Measurements from ENCODE around the gene KCND1.

The KCND1 gene

DNA sequence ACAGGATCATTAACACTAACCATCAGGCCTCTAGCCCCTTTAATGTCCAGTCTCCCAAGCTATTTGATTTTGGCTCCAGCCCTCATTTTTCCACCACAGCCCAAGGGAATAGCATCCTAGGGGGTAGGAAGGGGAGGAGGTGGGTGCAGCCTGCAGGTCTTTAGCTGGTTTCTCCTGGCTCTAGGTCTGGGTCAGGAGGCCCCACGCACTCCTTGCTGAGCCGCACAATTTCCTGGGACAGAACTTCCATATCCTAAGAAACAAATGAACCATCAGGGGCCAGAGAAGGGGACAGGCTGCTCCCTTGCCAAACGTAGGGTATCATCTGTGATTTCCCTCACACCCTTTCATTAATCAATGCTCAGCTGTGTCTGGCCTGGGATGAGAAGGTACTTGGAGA is 2.4 kb upstream of the KCND1 start:
- DNase-seq = no peak

- no peak for DNase-seq
Observed at GRCh38 chrX:48972220-48973164, 848 bp upstream of the KCND1 start.

DNA sequence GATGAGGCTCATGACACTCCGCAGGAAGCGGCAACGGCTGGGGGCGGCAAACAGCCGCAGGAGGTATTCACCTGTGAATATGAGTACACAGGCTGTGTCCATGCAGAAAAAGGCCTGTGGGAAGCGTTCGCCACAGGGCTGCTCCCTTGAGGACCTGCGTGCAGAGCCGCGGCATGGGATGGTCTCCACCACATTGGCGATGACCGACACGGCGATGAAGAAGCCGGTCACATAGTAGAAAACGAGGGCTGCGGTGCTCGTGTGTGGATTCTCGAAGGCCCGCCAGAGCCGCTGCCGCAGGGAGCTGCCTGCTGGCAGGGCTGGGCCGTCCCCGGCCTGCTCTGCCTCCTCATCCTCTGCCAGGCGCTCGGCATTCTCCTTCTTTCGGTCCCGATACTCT is 2.2 kb downstream of the KCND1 start:
- DNase-seq = no peak

- DNase-seq = no peak
Observed at GRCh38 chrX:48968377-48968776, 3.3 kb downstream of the KCND1 start.

DNA sequence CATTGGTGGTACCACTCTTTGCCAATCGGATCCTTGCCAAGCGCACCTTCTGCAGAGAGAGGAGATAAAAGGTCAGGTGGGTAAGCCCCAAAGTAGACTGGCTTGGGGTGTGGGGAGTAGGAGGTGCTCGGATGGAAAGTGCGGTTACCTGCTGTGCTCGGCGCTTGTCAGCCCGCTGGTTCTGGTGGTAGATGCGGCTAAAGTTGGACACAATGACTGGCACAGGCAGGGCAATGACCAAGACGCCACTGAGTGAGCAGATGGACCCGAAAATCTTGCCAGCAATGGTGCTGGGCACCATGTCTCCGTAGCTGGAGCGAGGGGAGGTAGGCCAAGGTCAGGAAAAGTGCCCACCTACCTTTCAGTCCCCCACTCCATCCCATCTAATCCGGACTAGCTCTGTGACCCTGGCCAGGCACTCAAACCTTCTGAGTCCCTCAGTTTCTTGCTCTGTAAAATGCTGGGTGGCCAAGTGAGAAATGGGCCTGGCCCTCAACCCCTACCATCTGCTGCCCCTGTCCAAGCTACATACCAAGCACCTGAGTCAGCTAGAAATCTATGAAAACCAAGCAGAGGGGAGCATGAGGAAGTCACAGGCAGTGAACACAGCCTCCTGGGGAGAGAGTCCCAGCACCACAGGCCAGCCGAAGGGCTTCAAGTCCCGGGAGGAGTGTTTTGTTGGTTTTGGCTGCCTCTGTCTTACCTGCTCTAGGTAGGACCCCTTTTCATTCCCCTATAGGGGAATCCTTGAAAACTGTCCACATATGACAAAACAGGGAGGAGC is 4.7 kb downstream of the KCND1 start:
- peak in 1 of 2 experiments; percentile 7 for DNase-seq

DNA sequence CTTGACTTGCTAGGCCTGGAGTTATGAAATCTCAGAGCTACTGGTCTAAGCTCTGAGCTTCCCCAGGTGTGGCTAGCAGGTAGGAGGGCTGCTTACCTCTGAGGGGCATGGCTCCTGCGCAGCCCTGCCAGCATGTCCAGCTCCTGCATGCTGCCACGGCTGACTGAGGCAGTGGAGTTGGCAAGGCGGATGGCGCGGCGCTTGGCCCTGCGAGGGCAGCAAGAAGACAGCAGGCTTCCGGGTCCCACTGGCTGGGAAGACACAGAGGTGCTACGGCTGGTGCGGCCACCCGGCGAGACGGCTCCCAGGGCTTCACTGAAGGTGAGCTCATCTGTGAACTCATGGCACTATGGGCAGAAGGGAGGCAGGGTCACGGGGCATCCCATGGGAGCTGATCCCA is 5.7 kb downstream of the KCND1 start:
- DNase-seq = no peak

- DNase-seq = no peak
Observed at GRCh38 chrX:48961585-48962091, 10.0 kb downstream of the KCND1 start.

DNA sequence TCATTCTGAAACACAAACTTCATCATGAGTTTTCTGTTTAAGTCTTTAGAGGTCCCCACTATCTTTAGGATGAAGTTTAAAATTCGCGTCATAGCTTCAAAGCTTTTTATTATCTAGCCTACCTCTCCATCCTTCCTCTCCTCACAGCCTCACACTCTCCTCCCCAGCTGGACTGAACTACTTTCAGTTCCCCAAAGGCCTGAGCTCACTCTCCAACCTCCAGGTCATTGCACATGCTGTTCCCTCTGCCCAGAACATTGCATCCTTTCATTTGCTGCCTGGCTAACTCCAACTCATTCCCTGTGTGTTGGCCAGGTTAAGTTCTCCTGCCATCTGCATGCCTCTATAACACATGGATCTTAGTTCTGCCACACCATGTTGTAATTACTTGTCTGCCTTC is 11.4 kb downstream of the KCND1 start:
- DNase-seq = no peak

DNA sequence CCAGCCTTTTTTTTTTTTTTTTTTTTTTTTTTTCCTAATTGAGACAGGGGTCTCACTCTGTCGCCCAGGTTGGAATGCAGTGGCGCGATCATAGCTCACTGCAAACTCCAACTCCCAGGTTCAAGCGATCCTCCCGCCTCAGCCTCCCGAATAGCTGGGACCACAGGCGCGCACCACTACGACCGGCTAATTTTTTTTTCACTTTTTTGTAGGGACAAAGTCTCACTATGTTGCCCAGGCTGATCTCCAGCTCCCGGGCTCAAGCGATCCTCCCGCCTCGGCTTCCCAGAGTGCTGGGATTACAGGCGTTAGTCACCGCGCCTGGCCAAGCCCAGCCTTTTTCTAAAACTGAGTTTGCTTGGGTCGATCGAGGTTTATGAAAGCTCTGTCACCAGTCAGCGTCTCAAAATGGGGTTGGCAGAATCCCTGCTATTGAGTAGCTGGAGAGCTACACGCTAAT is 13.0 kb downstream of the KCND1 start:
- DNase-seq = no peak

GRCh38 chrX:48957827-48958634 is 13.6 kb downstream of the KCND1 start:
- peak; percentile 80 to 87 for DNase-seq

GRCh38 chrX:48957477-48957826 is 14.2 kb downstream of the KCND1 start, which contains the start of gene OTUD5:
Gene OTUD5 (minus strand): TSS chrX:48957607. CDS start chrX:48957570, 37 bp downstream.
- no peak for DNase-seq

GRCh38 chrX:48956728-48957414 is 14.8 kb downstream of the KCND1 start:
- no peak for DNase-seq

DNA sequence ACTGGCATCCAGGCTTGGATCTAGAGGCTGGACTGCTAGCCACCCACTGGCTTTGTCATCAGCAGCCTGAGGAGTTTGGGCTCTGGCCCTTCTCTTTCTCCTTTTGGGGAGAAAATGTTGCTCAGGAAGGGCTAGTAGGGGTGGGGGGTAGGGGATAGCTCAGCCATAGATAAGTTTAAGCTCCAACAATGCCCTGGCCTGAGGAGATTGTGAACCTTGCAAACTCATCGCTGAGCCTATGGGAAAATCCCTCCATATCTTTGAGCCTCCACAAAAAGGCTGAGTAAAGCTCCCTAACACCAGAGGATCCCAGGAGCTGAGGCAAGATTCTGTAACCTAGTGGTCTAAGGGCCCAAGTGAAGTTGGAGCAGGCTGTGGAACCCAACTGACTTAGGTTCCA is 23.1 kb downstream of the KCND1 start:
- no peak for DNase-seq

GRCh38 chrX:48945517-48946348 is 25.9 kb downstream of the KCND1 start:
- peak in 1 of 2 experiments; percentile 3 for DNase-seq

GRCh38 chrX:48942895-48943294 is 28.7 kb downstream of the KCND1 start:
- no peak for DNase-seq

DNA sequence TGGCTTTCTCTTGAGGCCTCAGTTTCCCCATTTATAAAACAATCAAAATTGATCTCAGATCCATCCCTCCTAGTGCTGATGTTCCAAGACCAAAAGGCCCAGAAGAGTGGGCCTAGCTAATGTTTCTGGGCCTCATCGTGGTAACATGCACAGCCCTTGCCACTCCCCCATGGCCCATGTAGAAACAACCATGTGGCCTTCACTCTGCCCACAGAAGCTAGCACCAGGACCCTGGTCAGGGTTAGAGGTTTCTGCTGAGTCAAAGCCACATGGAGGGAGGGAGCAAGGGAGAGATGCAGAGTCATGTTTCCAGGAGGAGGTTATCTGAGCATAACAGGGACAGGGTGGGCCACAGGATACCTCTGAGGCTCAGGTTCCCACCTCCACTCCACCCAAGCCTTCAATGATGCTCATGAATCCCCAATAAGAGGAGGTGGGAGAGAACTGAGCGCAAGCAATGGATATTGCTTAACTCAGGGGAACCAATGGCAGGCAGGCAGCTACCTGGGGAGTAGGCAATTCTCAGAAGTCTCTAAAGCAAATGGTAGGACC is 31.2 kb downstream of the KCND1 start:
- no peak for DNase-seq

DNA sequence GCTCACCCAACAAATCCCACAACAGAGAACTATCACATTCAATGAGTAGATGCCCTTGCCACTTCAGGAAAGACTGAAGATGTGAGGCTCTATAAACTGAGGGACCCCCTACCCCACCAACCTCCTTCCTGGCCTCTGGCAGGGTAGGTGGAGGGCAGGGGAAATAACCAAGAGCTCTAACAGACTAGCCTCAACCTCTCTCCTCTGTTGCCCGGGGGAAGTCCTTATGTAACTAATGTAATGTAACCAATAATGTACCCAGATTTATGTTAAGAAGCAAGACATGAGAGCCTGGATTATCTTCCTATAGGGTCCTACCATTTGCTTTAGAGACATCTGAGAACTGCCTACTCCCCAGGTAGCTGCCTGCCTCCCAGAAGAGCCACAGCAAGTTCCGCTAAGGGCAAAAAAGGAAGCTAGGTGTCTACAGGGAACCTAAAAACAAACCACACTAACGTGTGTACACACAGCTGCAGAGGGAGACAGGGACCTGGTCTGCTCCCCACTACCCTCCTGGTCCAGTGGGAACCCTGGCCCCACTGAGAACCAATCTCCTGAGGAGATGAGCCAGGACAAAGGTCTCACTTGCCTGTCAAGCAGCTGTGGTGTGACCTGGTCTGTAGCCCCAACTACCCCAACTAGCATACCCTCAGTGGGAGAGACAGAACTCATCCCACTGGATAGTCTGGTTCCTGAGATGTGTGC is 32.0 kb downstream of the KCND1 start:
- DNase-seq = no peak

DNA sequence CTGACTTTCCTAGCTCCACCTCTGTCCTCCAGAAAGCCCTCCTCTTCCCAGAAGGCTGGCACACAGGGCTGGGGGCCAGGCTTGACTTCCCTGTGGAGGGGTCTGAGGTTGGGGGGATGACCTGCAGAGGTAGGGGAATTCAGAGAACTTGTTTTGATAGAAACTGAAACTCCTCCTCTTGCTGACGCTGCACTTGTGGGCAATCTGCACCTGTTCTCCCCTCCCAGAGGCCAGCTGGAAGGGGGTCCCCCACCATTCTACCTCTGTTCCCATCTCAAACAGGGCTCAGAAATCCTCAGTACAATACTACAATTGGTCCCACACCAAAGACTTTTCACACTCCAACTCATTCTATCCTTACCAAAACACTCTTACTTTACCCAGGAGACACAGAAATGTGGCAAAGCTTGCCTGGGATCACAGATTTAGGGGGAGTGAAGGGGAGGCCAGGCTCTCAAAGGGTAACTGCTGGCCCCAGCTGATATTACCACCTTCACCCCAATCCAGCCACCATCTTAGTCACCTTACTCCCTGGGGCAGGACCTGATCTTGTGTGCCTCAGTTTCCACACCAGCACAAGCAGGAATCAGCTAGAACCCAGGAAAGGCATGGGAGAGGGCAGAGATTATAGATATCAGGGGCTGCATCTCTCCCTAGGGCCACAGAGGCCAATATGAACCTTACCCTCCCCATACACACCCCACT is 32.8 kb downstream of the KCND1 start:
- DNase-seq = no peak

Data from cerebellar nuclear complex (tissue), 1 donor.